GM12892 (cell line): ENCODE results near the gene ARHGAP26.

Experiments used
- POLR2A ChIP-seq: IDR thresholded peaks from 2 replicates; pipeline ENCODE4 v1.6.1; 2011; ENCODE audit warnings: low read depth, low read length, control low read depth
- POLR2AphosphoS5 ChIP-seq: IDR thresholded peaks from 2 replicates; pipeline ENCODE4 v1.6.1; 2011; ENCODE audit warnings: low read depth, low read length, control low read depth
- TAF1 ChIP-seq: IDR thresholded peaks from 2 replicates; pipeline ENCODE4 v1.6.1; 2011; ENCODE audit warnings: low read depth, mild to moderate bottlenecking, control low read depth, low read length, borderline replicate concordance

GRCh38 chr5:142865631-142866030 is 95.5 kb downstream of the ARHGAP26 start:
- TF ChIP-seq POLR2A: no peak
- no peak for TF ChIP-seq TAF1
- no peak for TF ChIP-seq POLR2AphosphoS5
